Limb (tissue), 2 donors: ENCODE data around the gene CTCFL.
"Not testable (repeated sequence)": the region's sequence is repeated elsewhere in the genome, so short reads cannot be mapped to it uniquely, and the experiment has no call there.

ENCODE experiments used
- DNase-seq, 2 donors: peaks; one replicate each; pipeline ENCODE4 v3.0.0-alpha.2; 2016; ENCODE audit errors: extremely low spot score in 2 of 2

The CTCFL gene

GRCh38 chr20:57536120-57536708, 11.3 kb upstream of the CTCFL start:
- DNase-seq, result no peak

GRCh38 chr20:57535297-57535696, 10.4 kb upstream of the CTCFL start:
- DNase-seq, result no peak

- DNase-seq, result no peak
These were observed 7.2 kb upstream of the CTCFL start for GRCh38 chr20:57532104-57532503.

GRCh38 chr20:57530327-57530981, 5.5 kb upstream of the CTCFL start:
- DNase-seq, result no peak

GRCh38 chr20:57529810-57530209, 4.9 kb upstream of the CTCFL start:
- DNase-seq, result no peak

GRCh38 chr20:57529160-57529585, 4.2 kb upstream of the CTCFL start:
- no peak for DNase-seq

- DNase-seq, result no peak
These were observed 3.2 kb upstream of the CTCFL start for GRCh38 chr20:57528148-57528547.

- no peak for DNase-seq
These were observed 2.8 kb upstream of the CTCFL start for GRCh38 chr20:57527728-57528127.

GRCh38 chr20:57526885-57527460, 2.0 kb upstream of the CTCFL start:
- DNase-seq, result no peak

- no peak for DNase-seq
These were observed 1.3 kb upstream of the CTCFL start for GRCh38 chr20:57526087-57526884.

- DNase-seq, result no peak
These were observed 567 bp upstream of the CTCFL start for GRCh38 chr20:57525328-57526086.

GRCh38 chr20:57523782-57524181, 1.2 kb downstream of the CTCFL start:
- no peak for DNase-seq

GRCh38 chr20:57522380-57523140, 2.4 kb downstream of the CTCFL start:
- no peak for DNase-seq

GRCh38 chr20:57517904-57518303, 7.0 kb downstream of the CTCFL start:
- DNase-seq, result no peak

- peak; percentile 63 to 79 for DNase-seq
These were observed 10.6 kb downstream of the CTCFL start for GRCh38 chr20:57514273-57514751.

GRCh38 chr20:57513199-57513598, 11.7 kb downstream of the CTCFL start:
- DNase-seq, result no peak

- no peak for DNase-seq
These were observed 12.5 kb downstream of the CTCFL start for GRCh38 chr20:57512432-57512831.

GRCh38 chr20:57511709-57512108, 13.2 kb downstream of the CTCFL start:
- DNase-seq, result not testable (repeated sequence)

- no peak for DNase-seq
These were observed 15.2 kb downstream of the CTCFL start for GRCh38 chr20:57509665-57510237.

- DNase-seq, result no peak
These were observed 16.1 kb downstream of the CTCFL start for GRCh38 chr20:57508831-57509230.
